T47D (cell line): ENCODE measurements around the gene VWC2.
A peak's percentile ranks its signal among the peaks of the same experiment; 100 is the strongest.

Experiments
- DNase-seq, 2 experiments: peaks; one replicate each; pipeline versions ENCODE4 v3.0.0 to v3.0.0-alpha.2; 2011 to 2012; ENCODE audit warnings: low read depth in 1 of 2, low spot score in 1 of 2
- JUND ChIP-seq: IDR thresholded peaks from 2 replicates; pipeline ENCODE4 v1.6.1; 2012; ENCODE audit warnings: low read depth
- in situ Hi-C: cut with HindIII; loops from 2 replicates; pipeline ENCODE4 v1.10.0; 2016; ENCODE audit warnings: low sequenced_read_pairs, low pct_unique_long_range_greater_than_20kb

Gene VWC2

DNA sequence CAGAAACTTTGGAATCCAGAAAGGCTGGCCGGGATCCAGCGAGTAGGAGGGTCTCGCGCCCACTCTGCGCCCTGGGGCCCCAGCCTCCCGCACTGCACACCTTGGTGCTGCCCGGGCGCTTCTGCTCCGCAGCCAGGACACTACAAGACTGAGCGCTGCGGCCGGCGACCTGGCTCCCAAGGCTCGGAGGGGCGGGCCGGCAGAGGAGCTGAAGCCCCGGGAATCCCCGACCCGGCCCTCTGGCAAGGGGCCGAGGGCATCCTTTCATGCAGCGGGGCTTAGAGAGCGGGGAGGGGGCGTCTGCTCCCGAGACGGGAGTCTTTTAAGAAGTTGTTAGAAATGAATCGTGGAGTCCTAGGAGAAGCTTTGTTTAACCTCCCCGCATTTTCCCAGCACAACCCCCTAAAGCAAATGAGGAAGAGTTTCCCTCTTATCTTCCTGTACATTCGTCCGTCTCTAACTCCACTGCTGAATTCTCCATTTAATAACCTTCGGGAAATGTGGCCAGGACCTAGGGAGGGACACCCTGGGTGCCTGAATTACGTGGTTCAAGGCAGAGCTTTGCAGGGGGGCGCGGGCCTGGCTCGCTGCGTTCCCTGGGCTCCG lies 1.1 kb downstream of the VWC2 start:
- no peak for DNase-seq
- in situ Hi-C loops = no loop called here
- TF ChIP-seq JUND = no peak

DNA sequence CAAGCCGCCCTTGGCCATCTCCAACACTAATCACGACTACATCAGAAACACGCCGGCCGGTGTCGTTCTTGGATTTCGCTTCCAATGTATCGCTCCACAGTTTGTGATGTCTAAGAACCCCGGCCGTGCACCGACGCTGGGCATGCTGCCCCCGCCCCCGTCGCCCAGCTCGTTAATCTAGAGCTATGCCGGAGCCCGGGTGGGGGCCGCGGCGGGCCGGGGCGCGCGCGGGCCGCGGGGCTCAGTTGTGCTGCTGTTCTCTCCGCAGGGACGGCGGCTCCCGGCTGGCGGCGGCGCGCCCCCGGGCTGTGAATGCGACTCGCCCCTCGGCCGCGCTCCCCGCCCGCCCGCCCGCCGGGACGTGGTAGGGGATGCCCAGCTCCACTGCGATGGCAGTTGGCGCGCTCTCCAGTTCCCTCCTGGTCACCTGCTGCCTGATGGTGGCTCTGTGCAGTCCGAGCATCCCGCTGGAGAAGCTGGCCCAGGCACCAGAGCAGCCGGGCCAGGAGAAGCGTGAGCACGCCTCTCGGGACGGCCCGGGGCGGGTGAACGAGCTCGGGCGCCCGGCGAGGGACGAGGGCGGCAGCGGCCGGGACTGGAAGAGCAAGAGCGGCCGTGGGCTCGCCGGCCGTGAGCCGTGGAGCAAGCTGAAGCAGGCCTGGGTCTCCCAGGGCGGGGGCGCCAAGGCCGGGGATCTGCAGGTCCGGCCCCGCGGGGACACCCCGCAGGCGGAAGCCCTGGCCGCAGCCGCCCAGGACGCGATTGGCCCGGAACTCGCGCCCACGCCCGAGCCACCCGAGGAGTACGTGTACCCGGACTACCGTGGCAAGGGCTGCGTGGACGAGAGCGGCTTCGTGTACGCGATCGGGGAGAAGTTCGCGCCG lies 1.9 kb downstream of the VWC2 start:
- no peak for DNase-seq
- in situ Hi-C loops = no loop called here
- no peak for TF ChIP-seq JUND

DNA sequence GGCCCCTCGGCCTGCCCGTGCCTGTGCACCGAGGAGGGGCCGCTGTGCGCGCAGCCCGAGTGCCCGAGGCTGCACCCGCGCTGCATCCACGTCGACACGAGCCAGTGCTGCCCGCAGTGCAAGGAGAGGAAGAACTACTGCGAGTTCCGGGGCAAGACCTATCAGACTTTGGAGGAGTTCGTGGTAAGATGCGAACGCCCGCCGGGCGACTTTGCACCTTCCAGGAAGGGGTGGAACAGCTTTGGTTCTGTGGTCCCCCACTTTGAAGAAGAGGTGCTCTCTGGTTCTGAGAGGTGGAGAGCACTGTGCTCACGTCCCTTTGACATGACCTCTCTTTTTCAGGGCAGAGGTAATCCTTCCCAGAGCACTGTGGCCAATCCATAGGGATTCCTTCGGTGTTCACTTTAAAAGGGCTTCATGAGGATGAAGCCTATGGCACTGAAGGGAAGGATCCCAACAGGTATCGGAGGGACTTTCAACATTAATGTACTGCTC lies 2.6 kb downstream of the VWC2 start:
- no peak for TF ChIP-seq JUND

DNA sequence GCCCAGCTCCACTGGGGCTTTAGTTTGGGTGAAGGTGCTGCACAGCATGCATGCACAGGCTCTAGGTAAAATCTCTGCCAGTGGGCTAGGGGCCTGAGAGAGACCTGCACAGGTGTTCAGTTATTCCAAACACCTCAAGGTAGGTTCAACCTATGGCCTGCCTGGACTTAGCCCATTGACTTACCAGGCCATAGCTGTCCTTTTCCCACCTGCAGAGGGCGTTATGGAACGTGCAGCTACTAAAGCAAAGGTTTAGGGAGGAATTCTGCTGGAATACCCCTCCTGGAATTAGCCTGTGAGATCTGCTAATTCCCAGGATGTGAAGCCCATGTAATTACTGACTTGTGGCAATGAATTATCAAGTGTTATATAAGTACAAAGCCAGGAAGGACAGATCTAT lies 3.6 kb downstream of the VWC2 start:
- peak in 1 of 2 experiments; percentile 13 for DNase-seq
- in situ Hi-C loops = no loop called here
- TF ChIP-seq JUND = no peak

More for the DNA sequence above, 2.6 kb downstream of the VWC2 start:
- in situ Hi-C loops = no loop called here
- DNase-seq = no peak

DNA sequence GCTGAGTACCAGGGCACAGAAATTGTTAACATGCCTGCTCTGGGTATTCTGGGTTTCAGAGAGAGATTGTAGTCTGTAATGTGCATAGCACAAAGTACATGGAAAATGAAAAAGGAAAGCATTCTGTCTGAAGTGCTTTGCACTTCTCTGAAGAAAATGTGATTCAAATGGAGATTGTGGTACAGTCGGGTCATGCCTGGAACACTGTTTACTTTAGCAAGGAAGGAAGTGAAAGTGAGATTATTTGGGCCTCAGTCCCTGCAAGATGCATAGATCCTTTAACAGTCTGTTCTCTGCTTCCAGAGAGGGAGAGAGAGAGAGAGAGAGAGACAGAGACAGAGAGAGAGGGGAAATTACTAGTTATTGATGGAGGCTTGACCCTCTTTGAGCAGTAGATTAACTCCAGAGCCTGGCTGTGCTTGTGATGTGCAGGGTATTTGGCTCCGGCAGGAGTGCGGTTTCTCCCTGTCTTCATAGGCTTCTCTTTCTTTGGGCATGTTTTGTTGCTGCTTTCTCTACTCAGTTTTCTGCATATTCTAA lies 5.4 kb downstream of the VWC2 start:
- no peak for DNase-seq
- no peak for TF ChIP-seq JUND

DNA sequence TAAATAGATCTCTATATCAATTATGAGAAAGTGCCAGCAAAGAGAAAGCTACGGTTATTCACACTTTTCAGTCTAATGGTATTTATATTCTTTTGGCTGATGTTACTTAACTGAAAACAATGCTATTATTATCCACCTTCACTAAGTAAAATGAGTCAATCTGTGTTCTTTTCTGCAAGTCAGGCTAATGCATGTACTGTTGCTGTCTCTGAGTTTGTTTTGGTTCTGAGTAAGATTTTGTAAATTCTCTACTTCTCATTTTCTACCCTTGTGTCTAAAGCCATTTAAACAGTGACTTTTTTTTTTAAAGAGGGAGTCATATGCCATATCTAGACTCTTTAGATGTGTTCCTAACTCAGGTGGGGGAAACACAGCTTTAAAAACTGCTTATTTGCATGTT lies 7.5 kb downstream of the VWC2 start:
- TF ChIP-seq JUND = no peak
- in situ Hi-C loops = no loop called here
- no peak for DNase-seq

More for the DNA sequence above, 5.4 kb downstream of the VWC2 start:
- in situ Hi-C loops = no loop called here

DNA sequence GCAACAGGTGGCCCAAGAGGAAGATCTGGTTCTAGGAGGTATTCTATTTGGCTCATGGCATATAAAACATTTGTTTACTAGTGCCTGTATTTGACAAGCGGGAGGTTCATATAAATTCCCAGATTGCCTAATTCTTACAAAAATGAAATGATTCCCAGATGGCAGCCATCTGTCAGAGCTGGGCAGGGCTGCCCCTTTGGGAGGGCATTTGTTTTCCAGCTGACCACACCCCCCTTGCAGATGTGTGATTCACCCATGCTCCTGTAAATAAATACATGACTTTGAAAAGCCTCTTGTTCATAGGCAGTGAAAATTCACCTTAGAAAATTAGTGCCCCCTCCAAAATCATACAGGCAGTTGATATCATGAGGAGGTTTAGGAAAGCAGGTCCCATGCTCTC lies 8.6 kb downstream of the VWC2 start:
- in situ Hi-C loops = no loop called here
- no peak for TF ChIP-seq JUND
- no peak for DNase-seq

DNA sequence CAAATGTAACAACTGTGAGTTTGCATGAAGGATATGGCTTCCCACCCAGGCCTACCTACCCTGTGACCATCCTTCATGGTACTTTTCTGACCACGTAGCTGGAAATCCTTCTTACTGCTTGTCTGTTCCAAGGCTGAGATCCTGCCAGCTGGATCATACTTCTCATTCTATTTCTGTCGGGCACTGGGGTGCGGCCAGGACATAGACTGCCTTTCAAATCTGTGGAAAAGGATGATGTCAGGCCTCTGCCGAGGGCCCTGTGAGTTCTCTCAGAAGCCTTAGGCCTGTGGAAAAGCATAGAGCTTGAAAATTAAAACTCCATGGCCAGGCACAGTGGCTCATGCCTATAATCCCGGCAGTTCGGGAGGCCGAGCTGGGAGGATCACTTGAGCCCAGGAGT lies 10.0 kb downstream of the VWC2 start:
- TF ChIP-seq JUND = no peak
- in situ Hi-C loops = no loop called here
- no peak for DNase-seq

DNA sequence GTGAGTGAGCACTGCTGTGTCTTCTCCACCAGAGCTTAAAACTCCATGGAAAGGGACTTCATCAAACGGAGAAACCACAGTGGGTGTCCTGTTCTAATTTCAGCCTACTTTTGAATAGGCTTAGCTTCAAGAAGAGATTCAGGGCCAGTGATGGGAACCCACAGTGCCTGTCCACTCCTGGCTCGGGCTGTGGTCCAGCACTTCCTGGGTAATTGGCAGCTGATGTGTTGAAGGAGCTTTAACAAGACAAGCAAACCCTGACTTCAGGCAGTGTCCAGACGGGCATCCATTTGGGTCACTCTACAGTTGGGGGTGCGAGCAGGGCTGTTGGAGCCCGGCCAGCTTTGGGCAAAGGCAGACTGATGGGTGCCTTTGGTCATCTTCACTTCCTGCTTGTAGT lies 14.5 kb downstream of the VWC2 start:
- DNase-seq = no peak
- TF ChIP-seq JUND = no peak
- in situ Hi-C loops = no loop called here

DNA sequence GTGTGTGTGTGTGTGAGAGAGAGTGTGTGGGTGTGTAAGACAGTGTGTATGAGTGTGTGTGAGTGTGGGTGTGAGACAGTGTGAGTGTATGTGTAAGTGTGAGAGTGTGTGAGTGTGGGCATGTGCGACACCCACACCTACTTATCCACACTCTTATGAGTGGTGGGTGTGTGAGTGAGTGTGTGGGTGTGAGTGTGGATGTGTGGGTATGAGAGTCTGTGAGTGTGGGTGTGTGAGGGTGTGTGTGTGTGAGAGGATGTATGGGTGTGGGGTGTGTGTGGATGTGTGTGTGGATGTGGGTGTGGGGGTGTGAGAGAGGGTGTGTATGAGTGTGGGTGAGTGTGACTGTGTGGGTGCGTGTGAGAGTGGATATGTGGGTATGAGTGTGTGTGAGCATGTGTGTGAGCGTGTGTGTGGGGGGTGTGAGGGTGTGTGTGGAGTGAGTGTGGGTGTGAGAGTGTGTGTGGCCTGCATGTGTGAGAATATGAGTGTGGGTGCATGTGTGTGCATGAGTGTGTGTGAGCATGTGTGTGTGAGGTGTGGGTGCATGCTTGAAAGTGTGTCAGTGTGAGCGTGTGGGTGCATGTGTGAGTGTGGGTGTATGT lies 15.1 kb downstream of the VWC2 start:
- no peak for DNase-seq
- TF ChIP-seq JUND = no peak
- in situ Hi-C loops = no loop called here

DNA sequence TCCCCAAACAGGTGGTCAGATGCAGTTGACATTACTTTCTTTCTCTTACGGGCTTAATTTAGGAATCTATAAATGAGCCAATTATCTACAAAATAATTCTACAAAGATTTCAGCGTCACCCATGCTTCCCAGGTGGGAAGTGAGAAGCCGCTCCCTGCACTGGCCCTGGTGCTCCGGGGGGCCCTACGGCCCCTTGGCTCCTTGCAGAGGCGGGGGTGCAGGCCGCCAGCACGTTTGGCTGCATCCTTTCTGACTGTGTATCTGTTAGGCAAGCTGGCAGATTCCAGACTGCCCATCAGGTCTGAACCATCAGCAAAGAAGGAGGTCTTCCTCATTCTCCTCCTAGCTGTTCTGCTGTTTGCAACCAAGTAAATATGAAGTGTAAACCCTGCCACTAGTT lies 16.3 kb downstream of the VWC2 start:
- no peak for TF ChIP-seq JUND
- in situ Hi-C loops = no loop called here
- no peak for DNase-seq

DNA sequence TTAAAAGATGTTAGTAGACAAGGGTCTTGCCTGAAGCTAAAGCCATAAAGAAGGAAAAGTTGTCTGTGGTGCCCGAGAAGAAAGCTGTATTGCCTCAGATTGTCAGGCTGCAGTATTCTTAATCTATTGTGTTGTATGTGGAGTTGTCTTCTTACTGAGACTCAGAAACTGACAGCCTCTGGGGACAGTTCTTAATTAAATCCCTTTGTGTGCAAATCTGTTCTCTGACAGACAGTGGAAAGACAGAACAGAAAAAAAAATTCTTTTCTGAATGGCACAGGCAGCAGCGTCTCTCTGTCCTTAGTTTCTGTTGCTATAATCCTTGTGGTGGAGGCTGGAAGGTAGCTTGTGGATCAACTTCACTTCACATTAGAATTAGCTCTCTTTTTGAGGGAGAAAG lies 16.8 kb downstream of the VWC2 start:
- in situ Hi-C loops = no loop called here
- TF ChIP-seq JUND = no peak
- DNase-seq = no peak

DNA sequence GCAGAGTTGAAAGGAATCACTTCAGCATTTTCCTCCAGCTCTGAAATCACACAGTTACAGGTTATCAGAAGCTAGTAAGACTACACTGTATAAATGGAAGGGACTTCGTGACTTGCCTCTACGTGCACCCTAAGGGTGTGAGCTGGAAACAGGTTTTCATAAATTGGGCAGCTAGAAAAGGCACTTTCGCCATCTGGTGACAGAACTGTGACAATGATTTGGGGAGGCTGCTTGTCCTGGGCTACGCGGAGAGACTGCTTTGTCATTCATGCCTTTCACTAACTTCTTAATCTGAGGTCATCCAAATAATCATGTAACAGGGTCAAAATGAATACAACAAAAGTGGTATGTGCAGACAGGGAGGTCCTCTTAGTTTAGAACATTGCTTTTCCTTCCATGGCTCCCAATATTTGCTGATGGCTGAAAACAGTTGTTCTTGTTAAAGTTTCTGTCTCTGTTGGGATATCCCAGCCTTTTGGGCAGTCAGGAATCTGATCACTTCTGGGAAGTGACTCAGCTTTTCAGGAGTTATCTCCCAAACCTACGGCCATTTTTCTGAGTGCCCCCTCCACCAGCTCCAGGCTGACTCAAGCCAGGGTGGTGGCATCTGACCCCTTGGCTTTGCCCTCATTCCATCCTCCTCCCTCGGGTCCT lies 17.8 kb downstream of the VWC2 start:
- in situ Hi-C loops = no loop called here
- no peak for TF ChIP-seq JUND
- DNase-seq = peak; percentile 75 to 80
